ENCODE measurements around the gene CELF5.
"Not testable (repeated sequence)": the region's sequence is repeated elsewhere in the genome, so short reads cannot be mapped to it uniquely, and the experiment has no call there.

Gene CELF5

DNA sequence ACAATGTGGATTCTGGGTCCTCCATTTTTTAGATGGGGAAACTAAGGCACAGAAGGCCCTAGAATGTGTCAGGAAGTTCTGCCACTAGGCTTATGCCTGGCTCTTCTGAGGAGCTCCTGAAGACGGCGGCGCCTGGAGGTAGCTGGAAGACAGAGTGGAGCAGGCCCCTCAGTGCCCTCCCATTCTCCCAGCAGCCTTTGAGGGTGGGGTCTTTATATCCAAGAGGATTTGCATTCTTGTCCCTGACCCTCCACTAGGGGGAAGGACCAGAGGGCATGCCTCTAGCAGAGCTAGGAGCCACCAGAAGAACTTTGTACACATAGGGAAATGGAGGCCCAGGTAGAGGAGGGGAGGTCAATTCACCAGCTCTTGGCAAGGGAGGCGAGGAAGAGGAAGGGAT is 9.4 kb downstream of the CELF5 start:
- no peaks in the 10 kb centered on the region for H3K27me3 ChIP-seq (ENCODE audit: control insufficient read depth, insufficient read depth, low read length)
- no peak overlapping the region for H3K4me3 ChIP-seq (ENCODE audit: low read depth, low read length)

DNA sequence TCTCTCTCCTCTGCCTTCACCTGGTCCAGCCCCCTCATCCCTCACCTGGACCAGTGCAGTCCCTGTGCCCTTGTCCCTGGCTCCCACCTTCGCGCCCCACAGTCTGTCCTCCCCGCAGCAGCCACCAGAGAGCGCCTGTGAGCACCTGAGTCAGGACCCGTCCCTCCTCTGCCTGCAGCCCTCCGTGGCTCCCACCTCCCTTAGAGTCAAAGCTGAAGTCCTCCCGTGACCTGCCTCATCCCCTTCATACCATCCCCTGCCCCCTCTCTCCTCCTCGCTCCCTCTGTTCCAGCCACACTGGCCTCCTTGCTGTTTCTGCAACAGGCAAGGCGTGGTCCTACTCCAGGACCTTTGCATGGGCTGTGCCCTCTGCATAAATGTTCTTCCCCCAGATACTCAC is 10.3 kb downstream of the CELF5 start:
- no peak overlapping the region for H3K27ac ChIP-seq (ENCODE audit: low read depth, low read length)
- no peak overlapping the region for H3K9ac ChIP-seq (ENCODE audit: low read depth, low read length)
- no peaks in the 10 kb centered on the region for H3K27me3 ChIP-seq (ENCODE audit: control insufficient read depth, insufficient read depth, low read length)
- no peaks in the 10 kb centered on the region for H3K9me3 ChIP-seq (ENCODE audit: control insufficient read depth, insufficient read depth, low read length)
- H3K4me3 ChIP-seq (ENCODE audit: low read depth, low read length), result no peak overlapping the region
- H3K4me1 ChIP-seq (ENCODE audit: control insufficient read depth, insufficient read depth, low read length), result no peaks in the 10 kb centered on the region
- H3K36me3 ChIP-seq (ENCODE audit: control insufficient read depth, insufficient read depth, low read length), result no peaks in the 10 kb centered on the region

More for the DNA sequence above, 9.4 kb downstream of the CELF5 start:
- no peak overlapping the region for H3K27ac ChIP-seq (ENCODE audit: low read depth, low read length)
- H3K36me3 ChIP-seq (ENCODE audit: control insufficient read depth, insufficient read depth, low read length), result no peaks in the 10 kb centered on the region
- H3K4me1 ChIP-seq (ENCODE audit: control insufficient read depth, insufficient read depth, low read length), result no peaks in the 10 kb centered on the region; the same call in 1 of the 2 replicates
- no peak overlapping the region for H3K9ac ChIP-seq (ENCODE audit: low read depth, low read length)
- no peaks in the 10 kb centered on the region for H3K9me3 ChIP-seq (ENCODE audit: control insufficient read depth, insufficient read depth, low read length)

DNA sequence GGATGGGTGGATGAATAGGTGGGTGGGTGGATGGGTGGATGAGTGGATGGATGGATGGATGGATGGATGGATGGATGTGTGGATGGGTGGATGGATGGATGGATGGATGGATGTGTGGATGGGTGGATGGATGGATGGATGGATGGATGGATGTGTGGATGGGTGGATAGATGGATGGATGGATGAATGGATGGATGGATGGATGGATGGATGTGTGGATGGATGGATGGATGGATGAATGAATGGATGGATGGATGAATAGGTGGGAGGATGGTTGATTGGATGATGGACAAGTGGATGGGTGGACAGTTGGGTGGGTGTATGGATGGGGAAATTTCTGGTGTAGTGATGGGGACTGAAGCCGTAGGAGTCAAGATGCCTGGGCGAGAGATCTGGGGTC is 11.1 kb downstream of the CELF5 start:
- not testable (repeated sequence) for H3K9me3 ChIP-seq (ENCODE audit: control insufficient read depth, insufficient read depth, low read length); H3K4me1 ChIP-seq (ENCODE audit: control insufficient read depth, insufficient read depth, low read length); H3K9ac ChIP-seq (ENCODE audit: low read depth, low read length); H3K27ac ChIP-seq (ENCODE audit: low read depth, low read length); H3K4me3 ChIP-seq (ENCODE audit: low read depth, low read length); H3K27me3 ChIP-seq (ENCODE audit: control insufficient read depth, insufficient read depth, low read length); H3K36me3 ChIP-seq (ENCODE audit: control insufficient read depth, insufficient read depth, low read length)

DNA sequence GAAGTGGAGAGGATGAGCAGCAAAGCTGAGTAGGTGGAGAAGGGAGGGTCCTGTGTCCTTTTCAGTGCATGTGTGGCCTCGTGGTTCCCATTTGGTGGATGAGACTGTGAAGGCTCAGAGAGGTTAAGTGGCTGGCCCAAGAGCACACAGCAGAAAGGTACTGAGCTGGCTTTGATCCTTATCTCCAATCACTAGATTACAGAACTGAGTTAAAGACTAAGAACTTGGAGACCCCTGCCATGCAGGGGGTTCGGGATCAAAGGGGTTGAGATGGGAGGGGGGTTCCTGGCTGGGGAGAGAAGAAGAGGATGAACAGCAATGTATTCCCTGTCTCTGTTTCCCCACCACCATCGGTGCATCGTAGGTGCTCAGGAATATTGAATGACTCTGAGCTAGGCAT is 11.8 kb downstream of the CELF5 start:
- no peak overlapping the region for H3K9ac ChIP-seq (ENCODE audit: low read depth, low read length)
- no peaks in the 10 kb centered on the region for H3K9me3 ChIP-seq (ENCODE audit: control insufficient read depth, insufficient read depth, low read length)
- no peak overlapping the region for H3K27ac ChIP-seq (ENCODE audit: low read depth, low read length)
- no peaks in the 10 kb centered on the region for H3K36me3 ChIP-seq (ENCODE audit: control insufficient read depth, insufficient read depth, low read length)
- H3K4me3 ChIP-seq (ENCODE audit: low read depth, low read length), result no peak overlapping the region
- no peaks in the 10 kb centered on the region for H3K27me3 ChIP-seq (ENCODE audit: control insufficient read depth, insufficient read depth, low read length)
- no peaks in the 10 kb centered on the region for H3K4me1 ChIP-seq (ENCODE audit: control insufficient read depth, insufficient read depth, low read length)

DNA sequence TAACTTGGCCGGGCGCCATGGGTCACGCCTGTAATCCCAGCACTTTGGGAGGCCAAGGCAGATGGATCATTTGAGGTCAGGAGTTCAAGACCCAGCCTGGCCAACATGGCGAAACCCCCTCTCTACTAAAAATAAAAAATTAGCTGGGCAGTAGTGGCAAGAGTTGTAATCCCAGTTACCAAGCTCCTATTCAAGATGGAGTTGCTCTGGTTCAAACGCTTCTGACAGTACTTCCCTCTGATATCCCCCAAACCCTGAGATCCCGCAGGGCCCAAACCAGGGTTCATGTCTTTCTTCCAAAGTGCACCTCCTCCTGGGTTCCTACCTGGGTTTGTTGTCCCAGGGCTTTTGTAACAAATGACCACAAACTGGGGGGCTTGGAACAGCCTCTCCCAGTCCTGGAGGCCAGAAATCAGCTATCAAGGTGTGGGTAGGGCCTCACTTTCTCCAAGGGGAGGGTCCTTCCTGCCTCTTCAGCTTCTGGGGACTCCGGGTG is 13.7 kb downstream of the CELF5 start:
- no peak overlapping the region for H3K27ac ChIP-seq (ENCODE audit: low read depth, low read length)
- H3K9me3 ChIP-seq (ENCODE audit: control insufficient read depth, insufficient read depth, low read length), result no peaks in the 10 kb centered on the region
- H3K27me3 ChIP-seq (ENCODE audit: control insufficient read depth, insufficient read depth, low read length), result no peaks in the 10 kb centered on the region
- H3K4me1 ChIP-seq (ENCODE audit: control insufficient read depth, insufficient read depth, low read length), result no peaks in the 10 kb centered on the region
- H3K9ac ChIP-seq (ENCODE audit: low read depth, low read length), result no peak overlapping the region
- H3K4me3 ChIP-seq (ENCODE audit: low read depth, low read length), result no peak overlapping the region
- no peaks in the 10 kb centered on the region for H3K36me3 ChIP-seq (ENCODE audit: control insufficient read depth, insufficient read depth, low read length)

DNA sequence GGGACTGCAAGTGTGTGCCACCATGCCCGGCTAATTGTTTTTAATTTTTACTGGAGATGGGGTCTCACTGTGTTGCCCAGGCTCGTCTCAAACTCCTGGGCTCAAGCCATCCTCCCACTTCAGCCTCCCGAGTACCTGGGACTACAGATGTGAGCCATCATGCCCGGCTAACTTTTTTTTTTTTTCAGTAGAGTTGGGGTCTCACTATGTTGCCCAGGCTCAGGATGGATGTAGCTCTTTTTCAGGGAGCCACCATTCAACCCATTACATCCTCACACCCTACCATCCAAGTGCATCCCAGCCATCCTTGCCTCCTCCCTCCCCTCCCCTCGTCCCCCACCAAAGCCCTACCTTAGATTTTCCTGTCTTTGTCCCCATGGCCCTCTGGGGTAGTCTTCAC is 14.9 kb downstream of the CELF5 start:
- H3K4me3 ChIP-seq (ENCODE audit: low read depth, low read length), result no peak overlapping the region
- no peak overlapping the region for H3K9ac ChIP-seq (ENCODE audit: low read depth, low read length)
- H3K9me3 ChIP-seq (ENCODE audit: control insufficient read depth, insufficient read depth, low read length), result no peaks in the 10 kb centered on the region
- H3K27me3 ChIP-seq (ENCODE audit: control insufficient read depth, insufficient read depth, low read length), result no peaks in the 10 kb centered on the region
- no peaks in the 10 kb centered on the region for H3K36me3 ChIP-seq (ENCODE audit: control insufficient read depth, insufficient read depth, low read length)
- H3K27ac ChIP-seq (ENCODE audit: low read depth, low read length), result no peak overlapping the region
- H3K4me1 ChIP-seq (ENCODE audit: control insufficient read depth, insufficient read depth, low read length), result no peaks in the 10 kb centered on the region

DNA sequence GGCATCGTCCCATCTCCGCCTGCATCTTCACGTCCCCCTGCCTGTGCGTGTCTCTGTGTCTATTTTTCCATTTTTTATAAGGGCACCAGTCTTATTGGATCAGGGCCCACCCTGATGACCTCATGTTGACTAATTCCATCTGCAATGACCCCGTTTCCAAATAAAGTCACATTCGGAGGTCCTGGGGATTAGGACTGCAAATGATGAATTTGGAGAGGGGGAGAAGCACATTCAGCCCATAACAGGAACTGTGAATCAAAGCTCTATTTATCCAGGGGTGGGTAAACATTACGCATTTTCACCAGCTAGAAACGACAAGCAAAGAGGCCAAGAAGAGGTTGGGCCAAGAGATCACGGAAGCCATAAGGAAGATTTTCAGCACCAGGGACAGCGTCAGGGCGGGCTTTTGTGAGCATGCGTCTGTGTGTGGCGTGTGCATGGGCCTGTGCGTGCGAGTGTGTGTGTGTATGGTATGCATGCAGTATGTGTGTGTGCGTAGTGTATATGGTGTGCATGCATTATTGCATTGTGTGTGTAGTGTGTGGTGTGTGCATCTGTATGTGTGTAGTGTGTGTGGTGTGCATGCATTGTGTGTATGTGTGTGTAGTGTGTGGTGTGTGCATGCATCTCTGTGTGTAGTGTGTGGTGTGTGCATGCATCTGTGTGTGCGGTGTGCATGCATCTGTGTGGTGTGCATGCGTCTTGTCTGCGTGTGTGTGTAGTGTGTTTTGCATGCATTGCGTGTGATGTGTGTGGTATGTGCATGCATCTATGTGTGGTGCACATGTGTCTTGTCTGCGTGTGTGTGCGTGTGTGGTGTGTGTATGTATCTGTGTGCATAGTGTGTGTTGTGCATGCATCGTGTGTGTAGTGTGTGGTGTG is 19.6 kb downstream of the CELF5 start:
- Histone ChIP-seq H3K4me1 (ENCODE audit: control insufficient read depth, insufficient read depth, low read length) (no peaks in the 10 kb centered on the region), H3K4me3 (ENCODE audit: low read depth, low read length) (no peak overlapping the region), H3K27ac (ENCODE audit: low read depth, low read length) (no peak overlapping the region), H3K9ac (ENCODE audit: low read depth, low read length) (no peak overlapping the region), H3K36me3 (ENCODE audit: control insufficient read depth, insufficient read depth, low read length) (no peaks in the 10 kb centered on the region), H3K9me3 (ENCODE audit: control insufficient read depth, insufficient read depth, low read length) (no peaks in the 10 kb centered on the region), H3K27me3 (ENCODE audit: control insufficient read depth, insufficient read depth, low read length) (no peaks in the 10 kb centered on the region)

DNA sequence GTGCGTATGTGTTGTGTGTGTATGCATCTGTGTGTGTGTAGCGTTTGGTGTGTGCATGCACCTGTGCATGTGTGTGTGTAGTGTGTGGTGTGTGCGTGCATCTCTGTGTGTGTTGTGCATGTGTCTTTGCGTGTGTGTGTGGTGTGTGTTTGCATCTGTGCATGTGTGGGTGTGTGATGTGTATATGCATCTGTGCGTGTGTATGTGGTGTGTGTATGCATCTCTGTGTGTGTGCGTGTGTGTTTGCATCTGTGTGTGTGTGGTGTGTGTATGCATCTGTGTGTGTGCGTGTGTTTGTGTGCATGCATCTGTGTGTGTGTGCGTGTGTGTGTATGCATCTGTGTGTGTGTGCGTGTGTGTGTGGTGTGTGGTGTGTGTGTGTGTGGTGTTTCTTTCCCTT is 20.6 kb downstream of the CELF5 start:
- Histone ChIP-seq H3K27ac (ENCODE audit: low read depth, low read length) (no peak overlapping the region), H3K9ac (ENCODE audit: low read depth, low read length) (no peak overlapping the region), H3K4me1 (ENCODE audit: control insufficient read depth, insufficient read depth, low read length) (no peaks in the 10 kb centered on the region), H3K27me3 (ENCODE audit: control insufficient read depth, insufficient read depth, low read length) (no peaks in the 10 kb centered on the region), H3K4me3 (ENCODE audit: low read depth, low read length) (no peak overlapping the region), H3K9me3 (ENCODE audit: control insufficient read depth, insufficient read depth, low read length) (no peaks in the 10 kb centered on the region), H3K36me3 (ENCODE audit: control insufficient read depth, insufficient read depth, low read length) (no peaks in the 10 kb centered on the region)

DNA sequence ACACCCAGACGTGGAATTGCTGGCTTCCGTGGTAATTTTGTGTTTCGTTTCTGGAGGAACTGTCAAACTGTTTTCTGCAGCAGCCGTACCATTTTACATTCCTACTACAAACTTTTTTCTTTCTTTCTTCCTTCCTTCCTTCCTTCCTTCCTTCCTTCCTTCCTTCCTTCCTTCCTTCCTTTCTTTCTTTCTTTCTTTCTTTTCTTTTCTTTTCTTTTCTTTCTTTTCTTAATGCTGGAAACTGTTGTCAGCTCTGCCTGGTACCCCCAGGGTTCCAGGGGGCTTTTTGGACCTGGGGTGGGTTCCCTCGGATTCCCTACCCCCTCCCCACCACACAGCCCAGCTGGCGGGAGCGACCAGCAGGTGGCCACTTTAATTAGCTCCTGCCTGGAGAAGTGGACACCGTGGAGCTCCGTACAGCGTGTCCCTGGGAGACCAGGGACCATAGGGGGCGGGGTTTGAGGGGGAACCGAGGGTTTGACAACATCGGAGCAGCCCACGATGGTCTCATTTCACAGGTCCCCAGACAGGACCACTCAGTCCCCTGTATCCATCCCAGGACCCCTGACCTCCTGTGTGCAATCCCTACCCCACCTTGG is 24.4 kb downstream of the CELF5 start:
- Histone ChIP-seq H3K4me3 (ENCODE audit: low read depth, low read length) (no peak overlapping the region), H3K27me3 (ENCODE audit: control insufficient read depth, insufficient read depth, low read length) (no peaks in the 10 kb centered on the region), H3K9me3 (ENCODE audit: control insufficient read depth, insufficient read depth, low read length) (no peaks in the 10 kb centered on the region; the same call in 1 of the 2 replicates), H3K36me3 (ENCODE audit: control insufficient read depth, insufficient read depth, low read length) (no peaks in the 10 kb centered on the region), H3K27ac (ENCODE audit: low read depth, low read length) (no peak overlapping the region), H3K9ac (ENCODE audit: low read depth, low read length) (no peak overlapping the region), H3K4me1 (ENCODE audit: control insufficient read depth, insufficient read depth, low read length) (no peaks in the 10 kb centered on the region)

DNA sequence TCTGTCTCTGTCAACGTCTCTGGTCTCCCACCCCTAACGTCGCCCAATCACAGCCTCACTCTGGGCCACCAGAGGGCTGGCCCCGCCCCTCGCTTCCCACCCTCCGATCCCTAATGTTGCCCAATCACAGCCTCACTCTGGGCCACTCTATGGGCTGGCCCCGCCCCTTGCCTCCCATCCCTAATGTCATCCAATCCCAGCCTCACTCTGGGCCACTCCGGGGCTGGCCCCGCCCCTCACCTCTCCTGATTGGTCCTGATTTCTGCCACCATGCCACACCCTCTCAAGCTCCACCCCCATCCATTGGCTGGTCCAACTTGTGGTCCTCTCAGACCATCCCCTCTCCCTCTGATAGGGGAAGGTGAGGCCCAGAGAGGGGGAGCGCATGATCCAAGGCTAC is 24.9 kb downstream of the CELF5 start:
- Histone ChIP-seq H3K27me3 (ENCODE audit: control insufficient read depth, insufficient read depth, low read length) (no peaks in the 10 kb centered on the region), H3K9me3 (ENCODE audit: control insufficient read depth, insufficient read depth, low read length) (no peaks in the 10 kb centered on the region; the same call in 1 of the 2 replicates), H3K4me3 (ENCODE audit: low read depth, low read length) (no peak overlapping the region), H3K36me3 (ENCODE audit: control insufficient read depth, insufficient read depth, low read length) (no peaks in the 10 kb centered on the region), H3K27ac (ENCODE audit: low read depth, low read length) (no peak overlapping the region), H3K9ac (ENCODE audit: low read depth, low read length) (no peak overlapping the region), H3K4me1 (ENCODE audit: control insufficient read depth, insufficient read depth, low read length) (no peaks in the 10 kb centered on the region)

DNA sequence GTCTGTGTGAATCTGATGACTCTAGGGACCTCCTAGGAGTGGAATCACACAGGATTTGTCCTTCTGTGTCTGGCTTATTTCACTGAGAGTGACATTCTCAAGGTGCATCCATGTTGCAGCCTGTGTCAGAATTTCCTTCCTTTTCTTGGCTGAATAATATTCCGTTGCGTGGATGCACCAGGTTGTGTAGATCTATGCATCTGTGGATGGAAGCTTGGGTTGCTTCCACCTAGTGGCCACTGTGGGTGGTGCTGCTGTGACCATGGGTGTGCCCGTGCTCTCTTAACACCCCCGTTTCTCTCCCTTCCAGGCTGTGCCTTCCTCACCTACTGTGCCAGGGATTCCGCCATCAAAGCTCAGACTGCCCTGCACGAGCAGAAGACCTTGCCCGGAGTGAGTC is 26.2 kb downstream of the CELF5 start:
- no peaks in the 10 kb centered on the region for H3K27me3 ChIP-seq (ENCODE audit: control insufficient read depth, insufficient read depth, low read length)

More for the DNA sequence above, 26.2 kb downstream of the CELF5 start:
- no peaks in the 10 kb centered on the region for H3K36me3 ChIP-seq (ENCODE audit: control insufficient read depth, insufficient read depth, low read length)
- H3K27ac ChIP-seq (ENCODE audit: low read depth, low read length), result no peak overlapping the region
- no peaks in the 10 kb centered on the region; the same call in 1 of the 2 replicates for H3K9me3 ChIP-seq (ENCODE audit: control insufficient read depth, insufficient read depth, low read length)
- no peak overlapping the region for H3K9ac ChIP-seq (ENCODE audit: low read depth, low read length)
- no peak overlapping the region for H3K4me3 ChIP-seq (ENCODE audit: low read depth, low read length)
- H3K4me1 ChIP-seq (ENCODE audit: control insufficient read depth, insufficient read depth, low read length), result no peaks in the 10 kb centered on the region

All from HUES48 (cell line).